ENCODE measurements around the gene PEX6. TPM values are rescaled to one million over a fixed set of nuclear protein-coding genes. Genes with fewer than 3 reads are reported as not detected.

Gene PEX6
- total RNA-seq, 1 donor from 2014 or later: 33.3 TPM

- no peak overlapping the region for H3K4me3 ChIP-seq
- no peaks in the 10 kb centered on the region for H3K9me3 ChIP-seq
- H3K27ac ChIP-seq: no peak overlapping the region
- TF ChIP-seq CTCF (IDR thresholded peaks at IDR 0.05): no peak
- peaks cover 7% of the 10 kb centered on the region for H3K27me3 ChIP-seq (ENCODE audit: low read depth)
- intact Hi-C loops (cut with DNase I): no loop called here
- no peaks in the 10 kb centered on the region for H3K36me3 ChIP-seq
- peaks cover 7% of the 10 kb centered on the region for H3K4me1 ChIP-seq
- ATAC-seq: no peak
- DNase-seq: no peak
Observed at GRCh38 chr6:42916288-42916687, 62.7 kb downstream of the PEX6 start.

GRCh38 chr6:42915732-42916131 lies 63.2 kb downstream of the PEX6 start, which contains the start of gene PTCRA:
TSS of gene PTCRA (plus strand) at chr6:42916053. CDS start at chr6:42916070, 17 bp downstream.
- TF ChIP-seq CTCF (IDR thresholded peaks at IDR 0.05): no peak
- no peak for ATAC-seq
- Histone ChIP-seq H3K9me3 (no peaks in the 10 kb centered on the region), H3K4me3 (no peak within 1 kb of the TSS), H3K36me3 (no peaks in the 10 kb centered on the region), H3K4me1 (peaks cover 10% of the 10 kb centered on the region), H3K27me3 (ENCODE audit: low read depth) (peaks cover 10% of the 10 kb centered on the region), H3K27ac (no peak within 1 kb of the TSS)
- intact Hi-C loops (cut with DNase I): no loop called here
- no peak for DNase-seq

- DNase-seq: no peak
- H3K9me3 ChIP-seq: no peaks in the 10 kb centered on the region
- no peak for ATAC-seq
- peaks cover 10% of the 10 kb centered on the region for H3K4me1 ChIP-seq
- intact Hi-C loops (cut with DNase I): no loop called here
- no peak overlapping the region for H3K4me3 ChIP-seq
- no peaks in the 10 kb centered on the region for H3K36me3 ChIP-seq
- no peak for TF ChIP-seq CTCF (IDR thresholded peaks at IDR 0.05)
- H3K27me3 ChIP-seq (ENCODE audit: low read depth): peaks cover 10% of the 10 kb centered on the region
- H3K27ac ChIP-seq: no peak overlapping the region
Observed at GRCh38 chr6:42914546-42914945, 64.4 kb downstream of the PEX6 start.

Other genes starting within 250 kb of the PEX6 start
- gene TBCC, start 233.1 kb downstream of the PEX6 start, total RNA-seq: 19.3 TPM
- gene BICRAL, start 197.1 kb downstream of the PEX6 start, total RNA-seq: 20.7 TPM
- 64.5 TPM for gene RPL7L1, start 99.6 kb downstream of the PEX6 start, total RNA-seq
- 9.8 TPM for gene PTCRA, start 63.1 kb downstream of the PEX6 start, total RNA-seq
- gene CNPY3, start 49.7 kb downstream of the PEX6 start, total RNA-seq: 84.0 TPM
- gene GNMT, start 18.4 kb downstream of the PEX6 start, total RNA-seq: 2.4 TPM
- gene PPP2R5D, start 5.4 kb upstream of the PEX6 start, total RNA-seq: 24.5 TPM
- gene MEA1, start 34.8 kb upstream of the PEX6 start, total RNA-seq: 44.8 TPM
- 59.3 TPM for gene KLHDC3, start 35.1 kb upstream of the PEX6 start, total RNA-seq
- 35.3 TPM for gene RRP36, start 42.4 kb upstream of the PEX6 start, total RNA-seq
- gene CUL7, start 74.7 kb upstream of the PEX6 start, total RNA-seq: 16.1 TPM
- 40.1 TPM for gene MRPL2, start 80.3 kb upstream of the PEX6 start, total RNA-seq
- 45.2 TPM for gene KLC4, start 80.5 kb upstream of the PEX6 start, total RNA-seq
- gene PTK7, start 97.1 kb upstream of the PEX6 start, total RNA-seq: 81.0 TPM
- 29.2 TPM for gene SRF, start 192.1 kb upstream of the PEX6 start, total RNA-seq
- gene CUL9, start 203.0 kb upstream of the PEX6 start, total RNA-seq: 41.8 TPM

All from lower lobe of right lung (tissue), 2 donors.